RCC 7860 (cell line): ENCODE data around the gene GARIN1A.
"Not testable (repeated sequence)": the region's sequence is repeated elsewhere in the genome, so short reads cannot be mapped to it uniquely, and the experiment has no call there.

Experiments
- DNase-seq: peaks from one replicate; pipeline ENCODE4 v3.0.0-alpha.2; 2015; ENCODE audit warnings: low spot score
- FAIRE-seq: peaks from 2 replicates; lab custom pipeline; 2012; peaks lifted over from hg19 to GRCh38; lab: Jason Lieb, UNC

GARIN1A gene

GRCh38 chr7:128671992-128672391 lies at the start of gene GARIN1A:
Gene GARIN1A, plus strand, starts transcription at chr7:128672292. Its CDS starts 106 bp downstream, at chr7:128672398.
- FAIRE-seq (no peak), DNase-seq (no peak)

- FAIRE-seq, DNase-seq: not testable (repeated sequence)
Observed at GRCh38 chr7:128627124-128627523, 45.0 kb upstream of the GARIN1A start.

DNA sequence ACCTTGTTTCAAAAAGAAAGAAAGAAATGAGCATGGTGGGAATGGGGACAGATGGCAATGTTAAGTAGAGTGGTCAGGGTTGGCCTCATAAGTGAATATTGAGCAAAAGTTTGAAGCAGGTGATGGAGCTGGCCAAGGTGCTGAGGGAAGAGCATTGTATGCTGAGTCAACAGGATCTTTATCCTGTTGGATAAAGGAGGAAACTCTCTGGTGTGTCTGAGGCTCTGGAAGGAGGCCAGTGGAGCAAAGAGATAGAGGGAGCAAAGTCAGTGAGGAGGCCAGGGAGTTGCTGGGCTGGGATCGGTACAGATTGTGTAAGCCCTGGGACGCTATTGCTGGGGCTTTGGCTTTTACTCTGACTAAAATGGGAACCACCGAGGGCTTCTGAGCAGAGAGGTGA lies 38.2 kb upstream of the GARIN1A start:
- not testable (repeated sequence) for DNase-seq, FAIRE-seq

DNA sequence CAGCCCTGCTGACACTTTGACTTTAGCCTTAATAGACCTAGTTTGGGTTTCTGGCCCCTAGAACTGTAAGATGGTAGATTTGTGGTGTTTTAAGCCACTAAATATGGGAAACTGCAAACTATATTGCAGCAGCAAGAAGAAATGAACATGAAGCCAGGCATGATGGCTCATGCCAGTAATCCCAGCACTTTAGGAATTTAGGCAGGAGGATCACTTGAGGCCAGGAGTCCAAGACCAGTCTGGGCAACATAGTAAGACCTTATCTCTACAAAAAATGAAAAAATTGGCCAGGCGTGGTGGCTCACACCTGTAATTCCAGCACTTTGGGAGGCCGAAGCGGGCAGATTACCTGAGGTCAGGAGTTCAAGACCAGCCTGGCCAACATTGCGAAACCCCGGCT lies 26.9 kb upstream of the GARIN1A start:
- DNase-seq, FAIRE-seq: not testable (repeated sequence)

DNA sequence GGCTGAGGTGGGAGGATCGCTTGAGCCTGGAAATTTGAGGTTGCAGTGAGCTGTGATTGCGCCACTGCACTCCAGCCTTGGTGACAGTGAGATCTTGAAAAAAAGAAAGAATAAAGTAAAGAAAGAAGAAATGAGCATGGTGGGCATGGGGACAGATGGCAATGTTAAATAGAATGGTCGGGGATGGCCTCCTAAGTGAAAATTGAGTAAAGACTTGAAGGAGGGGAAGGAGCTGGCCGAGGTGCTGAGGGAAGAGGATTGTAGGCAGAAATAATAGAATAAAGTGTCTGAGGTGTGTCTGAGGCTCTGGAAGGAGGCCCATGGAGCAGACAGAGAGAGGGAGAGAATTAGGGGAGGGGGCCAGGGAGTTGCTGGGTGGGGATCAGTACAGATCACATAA lies 26.2 kb upstream of the GARIN1A start:
- FAIRE-seq, DNase-seq: not testable (repeated sequence)

DNA sequence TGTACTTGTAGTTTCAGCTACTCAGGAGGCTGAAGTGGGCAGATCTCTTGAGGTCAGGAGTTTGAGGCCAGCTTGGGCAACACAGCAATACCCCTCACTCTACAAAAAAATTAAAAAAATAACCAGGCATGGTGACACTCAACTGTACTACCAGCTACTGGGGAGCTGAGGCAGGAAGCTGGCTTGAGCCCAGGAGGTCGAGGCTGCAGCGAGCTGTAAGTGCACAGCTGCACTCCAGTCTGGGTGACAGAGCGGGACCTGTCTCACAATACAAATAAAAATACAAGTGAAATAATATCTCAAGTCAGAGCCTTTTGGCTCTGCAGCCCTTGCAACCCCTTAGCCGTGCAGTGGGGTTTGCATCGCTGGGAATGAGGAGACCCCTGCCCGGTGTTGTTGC lies 25.2 kb upstream of the GARIN1A start:
- not testable (repeated sequence) for DNase-seq, FAIRE-seq

DNA sequence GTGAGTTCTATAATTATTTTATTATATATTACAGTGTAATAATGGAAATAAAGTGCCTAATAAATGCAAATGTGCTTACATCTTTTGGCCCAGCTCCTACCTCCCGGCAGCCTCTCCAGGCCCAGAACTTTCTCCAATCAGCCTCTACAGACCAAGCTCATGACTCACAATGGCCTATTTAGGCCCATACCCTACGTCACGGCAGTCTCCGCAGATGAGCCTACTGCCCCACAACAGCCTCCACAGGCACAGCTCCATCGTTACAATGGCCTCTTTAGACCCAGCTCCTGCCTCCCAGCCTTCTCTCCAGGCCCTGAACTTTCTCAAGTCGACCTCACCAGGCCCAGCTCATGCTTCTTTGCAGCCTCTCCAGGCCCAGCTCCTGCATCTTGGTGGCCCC lies 21.0 kb upstream of the GARIN1A start:
- DNase-seq, FAIRE-seq: not testable (repeated sequence)

DNA sequence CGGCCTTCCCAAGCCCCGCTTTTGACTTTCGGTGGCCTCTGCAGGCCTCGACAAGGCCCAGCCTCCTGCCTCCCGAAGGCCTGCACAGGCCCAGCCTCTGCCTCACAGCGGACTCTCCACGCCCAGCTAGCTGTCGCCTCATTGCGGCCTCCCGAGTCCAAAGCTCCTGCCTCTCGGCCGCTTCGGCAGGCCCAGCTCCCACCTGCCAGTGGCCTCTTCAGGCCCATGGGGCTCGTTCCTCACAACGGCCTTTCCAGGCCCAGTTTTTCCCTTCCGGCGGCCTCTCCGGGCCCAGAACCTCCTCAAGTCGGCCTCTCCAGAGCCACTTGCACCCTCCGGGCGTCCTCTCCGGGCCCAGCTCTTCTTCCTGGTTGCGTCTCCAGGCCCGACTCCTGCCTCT lies 19.5 kb upstream of the GARIN1A start:
- not testable (repeated sequence) for FAIRE-seq, DNase-seq

GRCh38 chr7:128653197-128653596 lies 18.9 kb upstream of the GARIN1A start:
- not testable (repeated sequence) for DNase-seq, FAIRE-seq

- FAIRE-seq, DNase-seq: not testable (repeated sequence)
Observed at GRCh38 chr7:128654080-128654479, 18.0 kb upstream of the GARIN1A start.

DNA sequence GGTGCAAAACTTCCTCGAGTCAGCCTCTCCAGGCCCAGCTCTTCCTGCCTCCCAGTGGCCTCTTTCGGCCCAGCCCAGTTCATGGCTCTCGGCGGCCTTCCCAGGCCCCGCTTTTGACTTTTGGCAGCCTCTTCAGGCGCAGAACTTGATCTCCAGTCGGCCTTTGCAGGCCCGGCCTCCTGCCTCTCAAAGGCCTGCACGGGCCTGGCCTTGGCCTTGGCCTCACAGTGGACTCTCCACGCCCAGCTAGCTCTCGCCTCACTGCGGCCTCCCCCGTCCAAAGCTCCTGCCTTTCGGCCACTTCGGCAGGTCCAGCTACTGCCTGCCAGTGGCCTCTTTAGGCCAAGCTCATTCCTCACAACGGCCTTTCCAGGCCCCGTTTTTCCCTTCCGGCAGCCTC lies 17.6 kb upstream of the GARIN1A start:
- FAIRE-seq = not testable (repeated sequence)

GRCh38 chr7:128658428-128658827 lies 13.7 kb upstream of the GARIN1A start:
- DNase-seq, FAIRE-seq: not testable (repeated sequence)

More for the DNA sequence above, 17.6 kb upstream of the GARIN1A start:
- not testable (repeated sequence) for DNase-seq

DNA sequence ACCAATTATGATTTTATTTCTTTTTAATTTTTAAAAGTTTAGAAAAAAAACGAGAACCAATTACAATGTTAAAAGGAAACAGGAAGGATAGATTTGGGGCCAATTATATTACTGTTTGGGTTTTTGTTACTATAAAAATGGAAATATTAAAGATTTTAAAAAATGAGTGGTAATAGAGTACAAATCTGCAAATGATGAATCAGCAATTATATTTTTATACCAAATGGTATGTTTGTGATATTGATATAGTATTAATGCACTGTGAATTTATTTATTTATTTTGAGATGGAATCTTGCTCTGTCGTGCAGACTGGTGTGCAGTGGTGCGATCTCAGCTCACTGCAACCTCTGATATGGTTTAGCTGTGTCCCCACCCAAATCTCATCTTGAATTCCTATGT lies 11.5 kb upstream of the GARIN1A start:
- no peak for FAIRE-seq
- DNase-seq = no peak

DNA sequence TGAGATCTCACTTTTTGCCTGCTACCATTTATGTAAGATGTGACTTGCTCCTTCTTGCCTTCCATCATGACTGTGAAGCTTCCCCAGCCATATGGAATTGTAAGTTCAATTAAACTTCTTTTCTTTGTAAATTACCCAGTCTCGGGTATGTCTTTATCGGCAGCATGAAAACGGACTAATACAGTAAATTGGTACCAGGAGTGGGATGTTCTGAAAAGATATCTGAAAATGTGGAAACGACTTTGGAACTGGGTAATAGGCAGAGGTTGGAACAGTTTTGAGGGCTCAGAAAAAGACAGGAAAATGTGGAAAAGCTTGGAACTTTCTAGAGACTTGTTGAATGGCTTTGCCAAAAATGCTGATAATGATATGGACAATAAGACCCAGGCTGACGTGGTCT lies 10.6 kb upstream of the GARIN1A start:
- FAIRE-seq (no peak), DNase-seq (no peak)

GRCh38 chr7:128662091-128662490 lies 10.0 kb upstream of the GARIN1A start:
- DNase-seq (no peak), FAIRE-seq (no peak)

DNA sequence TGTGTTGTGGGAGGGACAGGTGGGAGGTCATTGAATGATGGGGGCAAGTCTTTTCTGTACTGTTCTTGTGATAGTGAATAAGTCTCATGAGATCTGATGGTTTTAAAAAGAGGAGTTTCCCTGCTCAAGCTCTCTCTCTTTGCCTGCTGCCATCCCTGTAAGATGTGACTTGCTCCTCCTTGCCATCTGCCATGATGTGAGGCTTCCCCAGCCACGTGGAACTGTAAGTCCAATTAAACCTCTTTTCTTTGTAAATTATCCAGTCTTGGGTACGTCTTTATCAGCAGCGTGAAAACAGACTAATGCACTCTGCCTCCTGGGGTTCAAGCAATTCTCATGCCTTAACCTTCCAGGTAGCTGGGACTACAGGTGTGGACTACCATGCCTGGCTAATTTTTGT lies 8.9 kb upstream of the GARIN1A start:
- not testable (repeated sequence) for FAIRE-seq, DNase-seq

DNA sequence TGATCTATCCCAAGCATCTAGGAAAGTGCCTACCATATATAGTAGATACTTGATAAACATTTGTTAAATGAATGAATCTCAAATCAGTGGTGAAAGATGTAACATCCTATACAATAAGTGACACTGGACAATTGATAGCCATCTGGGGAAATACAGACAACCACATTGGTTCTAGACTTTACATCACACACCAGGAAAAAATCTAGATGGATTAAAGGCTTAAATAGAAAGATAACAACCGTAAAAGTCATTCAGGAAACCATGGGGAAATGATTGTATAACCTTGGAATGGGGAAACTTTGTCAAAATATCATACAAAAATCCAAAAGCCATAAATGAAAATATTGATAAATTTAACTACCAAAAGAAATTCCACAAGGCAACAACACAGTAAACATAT lies 7.0 kb upstream of the GARIN1A start:
- no peak for FAIRE-seq

GRCh38 chr7:128666200-128666599 lies 5.9 kb upstream of the GARIN1A start:
- no peak for DNase-seq

More for the DNA sequence above, 7.0 kb upstream of the GARIN1A start:
- no peak for DNase-seq

DNA sequence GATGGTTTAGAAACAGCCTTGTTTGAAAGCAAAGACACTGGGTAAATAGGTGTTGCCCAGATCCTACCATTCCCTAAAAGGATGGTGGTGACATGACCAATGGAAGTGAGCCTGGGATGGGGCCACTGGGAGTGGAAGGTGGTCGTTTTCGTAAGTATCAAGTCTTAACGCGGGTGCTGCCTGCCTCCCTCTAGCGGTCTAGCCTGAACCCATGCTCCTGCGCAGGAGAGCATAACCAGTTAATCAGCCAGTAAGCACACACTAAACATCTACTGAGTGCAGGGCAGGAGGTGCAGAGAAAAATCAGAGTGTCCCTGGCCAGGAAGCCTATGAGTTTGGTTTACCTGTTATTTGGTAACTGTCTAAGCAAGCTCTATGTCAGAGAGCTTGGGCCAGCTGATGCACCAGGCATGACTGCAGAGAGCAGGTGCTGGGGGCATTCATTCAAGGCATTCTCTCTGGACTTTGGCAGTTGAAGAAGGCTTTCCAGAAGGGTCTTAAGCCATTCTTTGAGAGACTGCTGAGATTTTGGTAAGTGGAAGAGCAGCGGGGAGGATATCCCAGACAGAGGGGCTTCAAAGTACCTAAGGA lies 930 bp downstream of the GARIN1A start:
- FAIRE-seq = no peak
- DNase-seq = no peak

More at GRCh38 chr7:128666200-128666599, 5.9 kb upstream of the GARIN1A start:
- no peak for FAIRE-seq

- no peak for DNase-seq
- FAIRE-seq = no peak
Observed at GRCh38 chr7:128673571-128673970, 1.5 kb downstream of the GARIN1A start.

DNA sequence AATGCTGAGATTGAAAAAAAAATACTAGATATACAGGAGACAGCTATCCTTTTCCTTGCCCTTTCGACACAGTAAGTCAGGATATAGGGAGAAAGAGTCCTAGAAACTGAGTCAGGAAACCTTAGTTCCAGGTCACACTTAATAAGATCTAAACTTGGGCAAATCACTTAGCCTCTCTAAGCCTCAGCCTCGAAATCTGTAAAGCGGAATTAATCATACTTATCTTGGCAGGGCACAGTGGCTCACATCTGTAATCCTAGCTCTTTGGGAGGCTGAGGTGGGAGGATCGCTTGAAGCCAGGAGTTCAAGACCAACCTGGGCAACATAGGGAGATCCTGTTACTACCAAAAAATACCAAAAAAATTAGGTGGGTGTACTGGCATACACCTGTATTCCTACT lies 4.6 kb downstream of the GARIN1A start:
- FAIRE-seq = no peak
- no peak for DNase-seq

DNA sequence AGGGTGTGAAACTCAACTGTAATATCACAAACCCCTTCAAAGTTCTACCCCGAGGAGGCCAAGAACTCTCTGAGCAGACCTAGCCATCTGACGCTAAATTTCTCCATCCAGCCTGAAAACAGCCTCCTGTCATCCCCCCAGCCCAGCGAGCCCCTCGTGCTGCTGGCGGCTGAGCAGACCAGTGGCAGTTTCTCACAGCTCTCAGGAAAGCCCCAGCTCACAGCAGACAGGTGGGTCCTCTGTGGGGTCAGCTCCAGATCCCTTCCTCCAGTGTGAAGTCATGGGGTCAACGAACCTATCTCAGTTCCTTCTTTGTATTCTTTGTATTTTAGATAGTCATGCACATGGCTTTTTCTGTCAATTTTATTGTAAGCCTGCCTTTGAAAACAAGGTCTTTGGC lies 7.8 kb downstream of the GARIN1A start:
- no peak for FAIRE-seq
- DNase-seq = no peak
